HG03575 (cell line): ENCODE data around the gene RWDD2A.

ENCODE experiments used
- ATAC-seq: cut with Tn5 transposase; IDR thresholded peaks from one replicate; pipeline ENCODE4 v1.9.1; 2021; ENCODE audit not compliant: unreplicated experiment, insufficient number of reproducible peaks, low FRiP score; ENCODE audit errors: extremely low read depth

RWDD2A gene

GRCh38 chr6:83193747-83194566 is 800 bp downstream of the RWDD2A start:
- no peak for ATAC-seq

GRCh38 chr6:83198486-83199172 is 5.5 kb downstream of the RWDD2A start:
- ATAC-seq = no peak

GRCh38 chr6:83199173-83199862 is 6.2 kb downstream of the RWDD2A start:
- ATAC-seq = no peak

GRCh38 chr6:83199863-83200225 is 6.7 kb downstream of the RWDD2A start:
- ATAC-seq = no peak

- ATAC-seq = no peak
Measured at GRCh38 chr6:83202031-83202430, 8.9 kb downstream of the RWDD2A start.

GRCh38 chr6:83215131-83216047 is 22.2 kb downstream of the RWDD2A start:
- ATAC-seq = peak; percentile 98

GRCh38 chr6:83216806-83217205 is 23.6 kb downstream of the RWDD2A start:
- ATAC-seq = no peak

GRCh38 chr6:83218646-83219045 is 25.5 kb downstream of the RWDD2A start:
- ATAC-seq = no peak

GRCh38 chr6:83220121-83220520 is 27.0 kb downstream of the RWDD2A start:
- no peak for ATAC-seq

GRCh38 chr6:83221276-83221675 is 28.1 kb downstream of the RWDD2A start:
- no peak for ATAC-seq

- ATAC-seq = no peak
Measured at GRCh38 chr6:83221889-83222479, 28.8 kb downstream of the RWDD2A start.

GRCh38 chr6:83226517-83226916 is 33.4 kb downstream of the RWDD2A start:
- no peak for ATAC-seq

- no peak for ATAC-seq
Measured at GRCh38 chr6:83231146-83231545, 38.0 kb downstream of the RWDD2A start.

- no peak for ATAC-seq
Measured at GRCh38 chr6:83247471-83247870, 54.3 kb downstream of the RWDD2A start.
